ENCODE data around the gene RFX1.

- TF ChIP-seq POLR2A (IDR thresholded peaks at IDR 0.05) (no peak), CTCF (IDR thresholded peaks at IDR 0.05) (no peak)
Observed at GRCh38 chr19:13972368-13973155, 33.6 kb downstream of the RFX1 start.

Data from lower leg skin (tissue), 3 donors.